Measurements from ENCODE around the gene NDUFAB1. TPM values are rescaled to one million over a fixed set of nuclear protein-coding genes. Genes with fewer than 3 reads are reported as not detected.
"Not testable (repeated sequence)": the region's sequence is repeated elsewhere in the genome, so short reads cannot be mapped to it uniquely, and the experiment has no call there.

The NDUFAB1 gene
- total RNA-seq, 1 donor from 2014 or later: 76.0 TPM

- Mint-ChIP-seq H3K4me3 (ENCODE audit: unreplicated experiment) (no peak overlapping the region), H3K9me3 (ENCODE audit: unreplicated experiment) (peaks cover 1% of the 10 kb centered on the region), H3K36me3 (ENCODE audit: unreplicated experiment) (peaks cover 4% of the 10 kb centered on the region), H3K27ac (ENCODE audit: unreplicated experiment) (no peak overlapping the region), H3K27me3 (ENCODE audit: unreplicated experiment) (peaks cover 3% of the 10 kb centered on the region), H3K4me1 (ENCODE audit: low read depth, unreplicated experiment) (no peaks in the 10 kb centered on the region)
- no peak for DNase-seq
- no peak for TF ChIP-seq CTCF (IDR thresholded peaks at IDR 0.05; ENCODE audit: partially characterized antibody, unreplicated experiment)
Measured at GRCh38 chr16:23584186-23585076, 11.7 kb downstream of the NDUFAB1 start.

GRCh38 chr16:23583271-23583670 lies 12.8 kb downstream of the NDUFAB1 start:
- not testable (repeated sequence) for DNase-seq; H3K4me1 Mint-ChIP-seq (ENCODE audit: low read depth, unreplicated experiment); H3K27me3 Mint-ChIP-seq (ENCODE audit: unreplicated experiment); H3K9me3 Mint-ChIP-seq (ENCODE audit: unreplicated experiment); H3K27ac Mint-ChIP-seq (ENCODE audit: unreplicated experiment); H3K36me3 Mint-ChIP-seq (ENCODE audit: unreplicated experiment); H3K4me3 Mint-ChIP-seq (ENCODE audit: unreplicated experiment)

- Mint-ChIP-seq H3K36me3 (ENCODE audit: unreplicated experiment) (peaks cover 4% of the 10 kb centered on the region), H3K9me3 (ENCODE audit: unreplicated experiment) (peaks cover 1% of the 10 kb centered on the region), H3K27me3 (ENCODE audit: unreplicated experiment) (peaks cover 3% of the 10 kb centered on the region), H3K4me3 (ENCODE audit: unreplicated experiment) (no peak overlapping the region), H3K4me1 (ENCODE audit: low read depth, unreplicated experiment) (no peaks in the 10 kb centered on the region), H3K27ac (ENCODE audit: unreplicated experiment) (no peak overlapping the region)
- no peak for DNase-seq
- no peak for TF ChIP-seq CTCF (IDR thresholded peaks at IDR 0.05; ENCODE audit: partially characterized antibody, unreplicated experiment)
Measured at GRCh38 chr16:23581764-23582163, 14.4 kb downstream of the NDUFAB1 start.

GRCh38 chr16:23580391-23580790 lies 15.7 kb downstream of the NDUFAB1 start:
- DNase-seq: no peak
- H3K36me3 Mint-ChIP-seq (ENCODE audit: unreplicated experiment): peaks cover 4% of the 10 kb centered on the region
- H3K9me3 Mint-ChIP-seq (ENCODE audit: unreplicated experiment): no peaks in the 10 kb centered on the region
- H3K27ac Mint-ChIP-seq (ENCODE audit: unreplicated experiment): no peak overlapping the region
- no peaks in the 10 kb centered on the region for H3K4me1 Mint-ChIP-seq (ENCODE audit: low read depth, unreplicated experiment)
- TF ChIP-seq CTCF (IDR thresholded peaks at IDR 0.05; ENCODE audit: partially characterized antibody, unreplicated experiment): no peak
- H3K27me3 Mint-ChIP-seq (ENCODE audit: unreplicated experiment): peaks cover 3% of the 10 kb centered on the region
- H3K4me3 Mint-ChIP-seq (ENCODE audit: unreplicated experiment): no peak overlapping the region

- no peak for TF ChIP-seq CTCF (IDR thresholded peaks at IDR 0.05; ENCODE audit: partially characterized antibody, unreplicated experiment)
- no peak overlapping the region for H3K27ac Mint-ChIP-seq (ENCODE audit: unreplicated experiment)
- peaks cover 4% of the 10 kb centered on the region for H3K36me3 Mint-ChIP-seq (ENCODE audit: unreplicated experiment)
- DNase-seq: no peak
- H3K4me1 Mint-ChIP-seq (ENCODE audit: low read depth, unreplicated experiment): no peaks in the 10 kb centered on the region
- no peaks in the 10 kb centered on the region for H3K9me3 Mint-ChIP-seq (ENCODE audit: unreplicated experiment)
- no peak overlapping the region for H3K4me3 Mint-ChIP-seq (ENCODE audit: unreplicated experiment)
- H3K27me3 Mint-ChIP-seq (ENCODE audit: unreplicated experiment): peaks cover 1% of the 10 kb centered on the region
Measured at GRCh38 chr16:23579371-23579770, 16.7 kb downstream of the NDUFAB1 start.
